ENCODE data around the gene IL5RA.

DNA sequence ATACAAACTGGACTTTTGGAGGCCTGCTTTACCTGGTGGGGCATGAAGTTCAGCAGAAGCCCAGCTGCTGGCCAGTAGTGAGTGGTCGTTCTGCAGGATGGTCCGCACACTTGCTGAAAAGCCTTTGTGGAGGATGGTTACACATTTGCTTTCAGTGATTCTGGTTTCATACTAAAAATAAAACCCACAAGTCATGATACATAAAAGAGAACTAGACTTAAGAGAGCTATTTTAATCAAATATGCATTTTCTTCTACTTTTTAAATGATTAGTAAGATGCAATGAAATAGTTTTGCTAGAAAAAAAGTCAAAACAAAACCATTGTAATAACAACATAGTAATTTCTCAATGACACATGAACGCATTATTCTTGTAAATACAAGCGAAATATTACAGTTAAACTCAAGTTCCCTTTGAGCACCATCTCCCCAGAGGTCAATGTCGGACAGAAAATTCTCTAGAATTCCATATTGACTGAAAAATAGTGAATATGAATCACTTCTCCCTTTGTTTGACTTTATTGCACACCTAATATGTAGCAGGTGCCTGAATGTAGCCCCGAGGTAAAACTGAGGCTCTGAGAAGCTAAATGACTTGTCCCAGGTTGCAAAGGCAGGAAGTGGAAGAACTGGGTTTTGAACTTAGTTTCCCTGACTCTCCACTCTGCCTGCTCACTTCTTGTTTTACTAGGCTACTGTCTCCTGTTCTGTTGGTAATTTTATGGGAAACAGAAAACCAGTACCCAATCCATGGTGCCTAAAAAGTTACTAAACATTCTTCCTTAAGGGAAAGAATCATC is 8.3 kb downstream of the IL5RA start:
- TF ChIP-seq CTCF (conservative IDR thresholded peaks at IDR 0.05; ENCODE audit: low read depth, low read length) (no peak), EZH2 (IDR thresholded peaks at IDR 0.05; ENCODE audit: borderline replicate concordance, low read depth, low read length, poor library complexity, severe bottlenecking) (no peak)
